K562 (cell line): ENCODE measurements around the gene PRR7. TPM values are rescaled to one million over a fixed set of nuclear protein-coding genes. Genes with fewer than 3 reads are reported as not detected.

ENCODE experiments used
- ATAC-seq: fragments of 200-7000 bp; cut with Tn5 transposase; 3 replicates; pipeline ENCODE4 v1.9.1; 2020; ENCODE audit warnings: moderate library complexity
- BruUV-seq: library from RNA; stranded (reverse); fragments of 400-500 nt; replicated peaks from 2 replicates; lab custom pipeline; 2021; lab: Mats Ljungman, UMichigan
- CTCF ChIA-PET: fragments of 300-600 bp; formaldehyde crosslinking; extraction: SDS; loops from one replicate; lab custom pipeline; 2021; ENCODE audit warnings: low intra/inter-chr PET ratio; lab: Yijun Ruan, JAX
- POLR2A ChIA-PET: fragments of 300-600, 350-650 bp; sonication (Branson Sonifier 250); formaldehyde crosslinking; extraction: SDS; loops from one replicate; lab custom pipeline; 2021; ENCODE audit warnings: antibody characterized with exemption, inconsistent platforms; lab: Yijun Ruan, JAX
- DNase-seq, 4 experiments: peaks; one replicate each; pipeline versions ENCODE4 v3.0.0 to v3.0.0-alpha.2; 2011 to 2018; ENCODE audit warnings: low spot score in 3 of 4, mixed read lengths in 3 of 4; ENCODE audit errors: extremely low read depth in 1 of 4
- FAIRE-seq: peaks from 2 replicates; lab custom pipeline; 2011; peaks lifted over from hg19 to GRCh38; lab: Jason Lieb, UNC
- H2AFZ ChIP-seq: 2 replicates; pipeline ENCODE4 v1.6.0; 2011; ENCODE audit warnings: low read depth, low read length, control low read depth, inconsistent platforms
- H3K27ac ChIP-seq: fragments of 200-600 bp; 3 replicates; pipeline ENCODE4 v1.8.0; 2011; ENCODE audit warnings: low read depth, mild to moderate bottlenecking, control low read depth, inconsistent platforms, low read length, moderate library complexity, mixed read lengths; ENCODE audit errors: extremely low read depth
- H3K27me3 ChIP-seq, 2 experiments: fragments of 300-600 bp in 1 of 2; 2 replicates in 1 of 2; 3 replicates in 1 of 2; pipeline versions ENCODE4 v1.6.0 to v1.8.0; 2011; ENCODE audit warnings: inconsistent platforms in 2 of 2, low read length in 2 of 2, mild to moderate bottlenecking in 1 of 2, mixed read lengths in 1 of 2, moderate library complexity in 1 of 2; ENCODE audit not compliant: control insufficient read depth in 2 of 2, insufficient read depth in 2 of 2
- H3K36me3 ChIP-seq: fragments of 300-600 bp; 3 replicates; pipeline ENCODE4 v1.8.0; 2011; ENCODE audit warnings: mild to moderate bottlenecking, low read length, inconsistent platforms; ENCODE audit not compliant: control insufficient read depth, insufficient read depth
- H3K4me1 ChIP-seq, 2 experiments: fragments of 200-600 bp in 1 of 2; replicated peaks in 1 of 2; 2 replicates in 1 of 2; 3 replicates in 1 of 2; pipeline versions ENCODE4 v1.5.1 to v1.8.0; 2011; ENCODE audit warnings: inconsistent platforms in 2 of 2, low read length in 2 of 2, mild to moderate bottlenecking in 1 of 2, mixed read lengths in 1 of 2, moderate library complexity in 1 of 2; ENCODE audit not compliant: control insufficient read depth in 2 of 2, insufficient read depth in 2 of 2
- H3K4me2 ChIP-seq: 2 replicates; pipeline ENCODE4 v1.6.1; 2011; ENCODE audit warnings: low read length, control low read depth, inconsistent platforms, mixed read lengths; ENCODE audit not compliant: insufficient read depth
- H3K4me3 ChIP-seq: fragments of 200-600 bp; sonication (generic), shearing (Covaris generic); 2 replicates; pipeline ENCODE4 v1.5.1; 2016; ENCODE audit warnings: control low read depth, inconsistent platforms
- H3K79me2 ChIP-seq: fragments of 200-600 bp; 3 replicates; pipeline ENCODE4 v1.8.0; 2011; ENCODE audit warnings: low read length, inconsistent platforms; ENCODE audit not compliant: control insufficient read depth, insufficient read depth
- H3K9ac ChIP-seq, 2 experiments: 2 replicates each; pipeline versions ENCODE4 v1.6.0 to v1.6.1; 2011; ENCODE audit warnings: low read depth in 2 of 2, low read length in 2 of 2, control low read depth in 1 of 2, inconsistent platforms in 1 of 2, mild to moderate bottlenecking in 1 of 2, mixed read lengths in 1 of 2; ENCODE audit not compliant: insufficient read depth in 1 of 2
- H3K9me1 ChIP-seq: one replicate; pipeline ENCODE4 v1.6.0; 2011; ENCODE audit warnings: inconsistent platforms, mild to moderate bottlenecking, low read length, moderate library complexity; ENCODE audit not compliant: control insufficient read depth, insufficient read depth
- H3K9me3 ChIP-seq: replicated peaks from 2 replicates; pipeline ENCODE4 v1.5.1; 2011; ENCODE audit warnings: low read depth, low read length, inconsistent platforms; ENCODE audit not compliant: control insufficient read depth, insufficient read depth
- H4K20me1 ChIP-seq: replicated peaks from 2 replicates; pipeline ENCODE4 v1.6.1; 2011; ENCODE audit warnings: low read length, inconsistent platforms, mixed read lengths; ENCODE audit not compliant: control insufficient read depth, insufficient read depth
- POLR2A ChIP-seq: fragments of 450-650 bp; conservative IDR thresholded peaks from 2 replicates; pipeline ENCODE4 v1.6.1; 2016
- RAD51 ChIP-seq: fragments of 450-650 bp; IDR thresholded peaks from 2 replicates; pipeline ENCODE4 v1.7.1; 2016; ENCODE audit warnings: low read depth, mild to moderate bottlenecking, borderline replicate concordance
- RNF219 ChIP-seq: fragments of 250-450 bp; sonication (Bioruptor Pico); IDR thresholded peaks from 2 replicates; pipeline ENCODE4 v1.5.0; 2022; ENCODE audit warnings: mild to moderate bottlenecking
- SIN3B ChIP-seq: fragments of 450-650 bp; IDR thresholded peaks from 2 replicates; pipeline ENCODE4 v1.6.1; 2017; ENCODE audit warnings: low read depth, mild to moderate bottlenecking, moderate library complexity
- TBP ChIP-seq: optimal IDR thresholded peaks from 2 replicates; pipeline ENCODE3; 2011; ENCODE audit warnings: low read depth, low read length, improper control_type of control experiment
- TFAP4 ChIP-seq: sonication (generic); formaldehyde crosslinking; IDR thresholded peaks from 2 replicates; pipeline ENCODE4 v1.8.0; 2022; ENCODE audit warnings: missing genetic modification reagents, mild to moderate bottlenecking, moderate library complexity, borderline replicate concordance
- ZNF224 ChIP-seq: sonication (generic); formaldehyde crosslinking; IDR thresholded peaks from 2 replicates; pipeline ENCODE4 v1.8.0; 2022; ENCODE audit warnings: mild to moderate bottlenecking, missing genetic modification reagents
- ZNF282 ChIP-seq: sonication (generic); formaldehyde crosslinking; IDR thresholded peaks from 2 replicates; pipeline ENCODE4 v1.8.1; 2023; ENCODE audit warnings: missing genetic modification reagents
- ZNF311 ChIP-seq: fragments of 250-450 bp; sonication (Bioruptor Pico); IDR thresholded peaks from 2 replicates; pipeline ENCODE4 v1.4.0; 2020; ENCODE audit warnings: mild to moderate bottlenecking, moderate library complexity
- ZNF384 ChIP-seq: IDR thresholded peaks from 2 replicates; pipeline ENCODE4 v1.6.1; 2012; ENCODE audit warnings: low read depth, low read length, improper control_type of control experiment
- ZNF592 ChIP-seq: fragments of 450-650 bp; IDR thresholded peaks from 2 replicates; pipeline ENCODE4 v1.6.1; 2017; ENCODE audit warnings: antibody characterized with exemption, mild to moderate bottlenecking
- WGBS: fragments of 100-300 bp; shearing (Covaris generic); methylation state at CpG from one replicate; pipeline ENCODE4 v1.1.6; 2016; ENCODE audit warnings: low coverage, mixed read lengths; ENCODE audit not compliant: insufficient coverage; ENCODE audit errors: missing lambda C conversion rate; 5-methylcytosine and 5-hydroxymethylcytosine counted together
- in situ Hi-C: fragments of 300-500 bp; cut with MboI; formaldehyde crosslinking; loops from 4 replicates; pipeline ENCODE4 v1.15.0; 2018; ENCODE audit warnings: inconsistent platforms, mixed read lengths
- intact Hi-C: fragments of 100-400 bp; cut with micrococcal nuclease; formaldehyde crosslinking; loops from 2 replicates; pipeline ENCODE4 v1.14.2; 2022
- polyA plus RNA-seq, 8 experiments: library from polyadenylated mRNA; depleted of rRNA in 4 of 8; stranded (reverse) in 5 of 8; unstranded in 3 of 8; fragments of >200 nt; fragmentation: Nextera tagmentation in 2 of 8; fragmentation: Illumina TruSeq in 1 of 8; extraction: Ambion mirVana in 2 of 8; extraction: Trizol in 1 of 8; gene quantifications; 2 replicates each; pipeline versions ENCODE4 v1.2.1 to v1.2.3, GENCODE V29; 2011 to 2014; ENCODE audit warnings: inconsistent platforms in 1 of 8, missing spikeins in 1 of 8
- total RNA-seq, 7 experiments: library from RNA; depleted of rRNA in 6 of 7; stranded (reverse); fragments of >200 nt in 6 of 7; fragmentation: Illumina TruSeq in 2 of 7; extraction: Trizol in 2 of 7; gene quantifications; 2 replicates each; pipeline versions ENCODE4 v1.2.1 to v1.2.3, GENCODE V29; 2011 to 2021; ENCODE audit warnings: low replicate concordance in 1 of 7
- TF ChIP-seq, protein P1 (sequence below): fragments of 250-450 bp; sonication (Bioruptor Pico); IDR thresholded peaks from 2 replicates; pipeline ENCODE4 v1.9.0; 2021; ENCODE audit warnings: mild to moderate bottlenecking, inconsistent platforms

The PRR7 gene
- total and polyA plus RNA-seq, 9 of the 15 experiments (the other 6 are each of a cell fraction or from before 2014, with no cell fraction given): 0.80 to 11.3 (median 10.4) TPM; not detected in 4

GRCh38 chr5:177492841-177493240, 46.2 kb downstream of the PRR7 start:
- Histone ChIP-seq H3K79me2 (peaks cover 44% of the 10 kb centered on the region), H3K9ac (peak overlapping the region in 1 of 2 experiments; percentile 85; a peak in 2 of 4 replicates), H4K20me1 (peaks cover 3% of the 10 kb centered on the region; the same call in 1 of the 2 replicates), H3K27me3 (no peaks in the 10 kb centered on the region), H2AFZ (no peak overlapping the region), H3K27ac (peak overlapping the region; percentile 95; the same call in 2 of the 3 replicates), H3K9me1 (no peaks in the 10 kb centered on the region), H3K9me3 (no peaks in the 10 kb centered on the region), H3K36me3 (peaks cover 74% of the 10 kb centered on the region; the same call in 2 of the 3 replicates), H3K4me2 (no peak overlapping the region), H3K4me1 (peaks cover 40 to 90% of the 10 kb centered on the region in 2 experiments), H3K4me3 (no peak overlapping the region)
- POLR2A ChIA-PET: interaction anchor here (0.6 to 4.0 kb wide), 18 partner anchors 8 to 522 kb away, joined by 3 to 21 read pairs (median 4); partner anchors contain the start of genes DBN1 and DOK3
- DNase-seq: no peak
- FAIRE-seq: peak; percentile 15
- in situ Hi-C loops: no loop called here
- CTCF ChIA-PET: interaction anchor here (2.2 kb wide), 1 partner anchor 8 kb away, joined by 19 read pairs; no protein-coding TSS in a partner anchor
- WGBS: 64% methylated on average over 5 of the region's 7 CpGs
- no TSS peak for BruUV-seq
- intact Hi-C loops: no loop called here
- no peak for ATAC-seq
- TF ChIP-seq RAD51 (no peak), ZNF592 (peak; percentile 21; the same call in 1 of the 2 replicates), SIN3B (no peak), POLR2A (peak; percentile 59; the same call in 1 of the 2 replicates), ZNF384 (no peak), ZNF311 (no peak), TFAP4 (CRISPR knock-in tag) (no peak), TBP (no peak), ZNF224 (CRISPR knock-in tag) (no peak), RNF219 (no peak), ZNF282 (CRISPR knock-in tag) (no peak)
- TF ChIP-seq, protein P1, sequence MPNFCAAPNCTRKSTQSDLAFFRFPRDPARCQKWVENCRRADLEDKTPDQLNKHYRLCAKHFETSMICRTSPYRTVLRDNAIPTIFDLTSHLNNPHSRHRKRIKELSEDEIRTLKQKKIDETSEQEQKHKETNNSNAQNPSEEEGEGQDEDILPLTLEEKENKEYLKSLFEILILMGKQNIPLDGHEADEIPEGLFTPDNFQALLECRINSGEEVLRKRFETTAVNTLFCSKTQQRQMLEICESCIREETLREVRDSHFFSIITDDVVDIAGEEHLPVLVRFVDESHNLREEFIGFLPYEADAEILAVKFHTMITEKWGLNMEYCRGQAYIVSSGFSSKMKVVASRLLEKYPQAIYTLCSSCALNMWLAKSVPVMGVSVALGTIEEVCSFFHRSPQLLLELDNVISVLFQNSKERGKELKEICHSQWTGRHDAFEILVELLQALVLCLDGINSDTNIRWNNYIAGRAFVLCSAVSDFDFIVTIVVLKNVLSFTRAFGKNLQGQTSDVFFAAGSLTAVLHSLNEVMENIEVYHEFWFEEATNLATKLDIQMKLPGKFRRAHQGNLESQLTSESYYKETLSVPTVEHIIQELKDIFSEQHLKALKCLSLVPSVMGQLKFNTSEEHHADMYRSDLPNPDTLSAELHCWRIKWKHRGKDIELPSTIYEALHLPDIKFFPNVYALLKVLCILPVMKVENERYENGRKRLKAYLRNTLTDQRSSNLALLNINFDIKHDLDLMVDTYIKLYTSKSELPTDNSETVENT (CRISPR knock-in tag): no peak
